Hepatocyte (in vitro differentiated cells): ENCODE measurements around the gene DNAH9.

Source experiments
- CTCF ChIP-seq: fragments of 200-600 bp; sonication (generic); IDR thresholded peaks from 2 replicates; pipeline ENCODE4 v1.5.1; 2016; ENCODE audit warnings: antibody characterized with exemption, mild to moderate bottlenecking; ENCODE audit not compliant: poor library complexity
- EZH2 ChIP-seq: fragments of 200-600 bp; sonication (generic); IDR thresholded peaks from 2 replicates; pipeline ENCODE4 v1.6.1; 2016; ENCODE audit warnings: antibody characterized with exemption, mild to moderate bottlenecking, borderline replicate concordance

- TF ChIP-seq CTCF = no peak
- no peak for TF ChIP-seq EZH2
Measured at GRCh38 chr17:11598274-11599221, at the start of gene DNAH9.
